HG03520 (cell line): ENCODE data around the gene ATG13.
"Not testable (repeated sequence)": the region's sequence is repeated elsewhere in the genome, so short reads cannot be mapped to it uniquely, and the experiment has no call there.

Source experiments
- ATAC-seq: cut with Tn5 transposase; IDR thresholded peaks from one replicate; pipeline ENCODE4 v1.9.1; 2021; ENCODE audit warnings: mild to moderate bottlenecking, moderate library complexity; ENCODE audit not compliant: unreplicated experiment

ATG13 gene

DNA sequence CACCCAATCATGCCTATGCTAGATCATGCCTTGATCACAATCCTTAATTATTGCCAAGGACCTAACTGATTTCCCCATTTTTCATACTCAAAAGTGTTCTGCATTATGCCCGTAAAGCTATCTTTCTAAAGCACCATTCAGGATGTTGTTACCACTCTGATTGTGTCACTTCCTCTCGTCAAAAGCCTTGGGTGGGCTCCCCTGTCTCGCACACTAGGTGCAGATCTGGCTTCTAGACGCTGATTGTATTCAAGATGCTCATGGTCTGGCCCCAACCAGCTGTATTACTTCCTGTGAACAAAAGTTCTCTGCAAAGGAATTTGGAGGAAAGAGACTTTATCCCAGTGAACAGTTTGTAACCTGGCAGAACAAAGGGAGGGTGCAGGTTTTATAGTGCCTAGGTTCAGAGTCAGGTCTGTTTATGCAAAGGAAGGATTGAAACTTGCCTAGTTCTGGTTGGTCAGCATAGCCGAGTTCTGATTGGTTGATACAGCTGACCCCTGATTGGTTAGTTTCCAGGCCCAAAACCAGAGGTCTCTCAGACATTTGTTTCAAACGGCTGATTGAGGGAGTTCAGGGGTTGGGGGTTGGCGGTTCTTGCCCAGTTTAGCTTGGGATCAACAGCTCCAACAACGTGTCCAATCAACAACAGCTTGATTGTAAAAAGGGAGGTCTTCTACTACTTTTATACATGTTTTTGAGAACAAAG is 25.4 kb downstream of the ATG13 start:
- no peak for ATAC-seq

- ATAC-seq = no peak
Observed at GRCh38 chr11:46643531-46643930, 26.2 kb downstream of the ATG13 start.

- no peak for ATAC-seq
Observed at GRCh38 chr11:46643986-46644385, 26.6 kb downstream of the ATG13 start.

DNA sequence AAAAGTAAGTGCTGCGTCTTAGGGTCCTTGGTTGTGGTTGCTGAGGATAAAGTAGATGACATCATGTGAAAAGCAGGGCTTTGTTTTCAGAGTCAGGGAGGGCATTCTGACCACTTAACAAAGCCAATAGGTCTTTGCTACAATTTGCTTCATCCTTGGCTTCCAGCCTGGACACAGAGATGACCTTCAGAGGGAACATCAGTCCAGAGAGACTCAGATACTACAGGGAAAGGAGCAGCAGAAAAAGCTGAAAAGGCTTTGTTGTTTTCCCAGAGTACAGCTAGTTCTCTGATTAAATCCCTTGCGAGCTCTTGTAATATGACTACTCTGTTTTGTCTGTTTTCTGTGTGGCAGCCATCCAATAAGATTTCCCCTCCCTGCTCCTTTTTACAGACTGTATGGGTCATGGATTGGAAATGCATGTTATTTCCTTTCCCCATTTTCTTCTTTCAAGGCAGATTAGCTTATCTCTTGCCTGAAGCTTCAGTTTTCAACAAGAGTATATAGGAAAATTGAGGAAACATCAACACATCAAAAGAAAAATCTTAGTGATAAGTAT is 31.9 kb downstream of the ATG13 start:
- no peak for ATAC-seq

DNA sequence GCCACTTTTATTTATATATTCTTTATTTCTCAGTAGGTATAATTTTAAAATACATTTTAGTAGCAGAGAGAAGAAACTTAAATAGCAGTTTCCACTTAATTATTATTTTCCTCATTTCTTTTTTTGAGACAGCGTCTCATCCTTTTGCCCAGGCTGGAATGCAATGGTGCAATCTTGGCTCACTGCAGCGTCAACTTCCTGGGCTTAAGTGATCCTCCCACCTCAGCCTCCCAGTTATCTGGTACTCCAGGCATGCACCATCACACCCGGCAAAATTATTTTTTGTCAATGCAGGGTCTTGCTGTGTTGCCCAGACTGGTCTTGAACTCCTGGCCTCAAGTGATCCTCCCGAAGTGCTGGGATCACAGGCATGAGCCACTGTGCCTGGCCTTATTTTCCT is 38.3 kb downstream of the ATG13 start:
- ATAC-seq = no peak

DNA sequence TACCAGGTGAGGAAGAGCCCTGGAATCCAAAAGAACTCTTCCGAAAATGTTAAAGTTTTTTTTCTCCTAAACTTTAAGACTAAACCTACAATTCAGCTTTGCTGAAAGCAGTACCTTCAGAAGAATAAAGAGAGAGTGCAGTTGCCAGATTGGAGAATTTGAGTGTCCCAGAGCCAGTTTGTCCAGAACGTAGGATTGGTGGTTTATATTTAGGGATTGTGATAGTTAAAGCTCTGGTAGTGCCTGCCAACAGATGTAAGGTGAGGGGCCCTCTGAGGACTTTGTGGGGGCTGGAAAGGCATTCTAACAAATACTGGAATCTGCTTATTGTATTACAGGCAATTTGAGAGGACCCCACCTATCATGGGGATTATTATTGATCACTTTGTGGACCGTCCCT is 39.8 kb downstream of the ATG13 start:
- no peak for ATAC-seq

DNA sequence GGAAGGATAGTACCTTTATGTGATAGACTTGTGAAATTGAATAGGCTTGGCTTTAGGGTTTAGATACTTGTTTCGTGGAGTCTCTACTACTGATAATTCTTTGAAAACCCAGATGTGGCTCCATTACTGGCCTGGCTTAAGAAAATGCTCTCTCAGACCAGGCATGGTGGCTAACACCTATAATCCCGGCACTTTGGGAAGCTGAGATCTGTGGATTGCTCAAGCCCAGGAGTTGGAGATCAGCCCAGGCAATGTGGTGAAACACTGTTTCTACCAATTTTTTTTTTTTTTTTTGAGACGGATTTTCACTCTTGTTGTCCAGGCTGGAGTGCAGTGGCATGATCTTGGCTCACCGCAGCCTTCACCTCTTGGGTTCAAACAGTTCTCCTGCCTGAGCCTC is 40.9 kb downstream of the ATG13 start:
- ATAC-seq = no peak

DNA sequence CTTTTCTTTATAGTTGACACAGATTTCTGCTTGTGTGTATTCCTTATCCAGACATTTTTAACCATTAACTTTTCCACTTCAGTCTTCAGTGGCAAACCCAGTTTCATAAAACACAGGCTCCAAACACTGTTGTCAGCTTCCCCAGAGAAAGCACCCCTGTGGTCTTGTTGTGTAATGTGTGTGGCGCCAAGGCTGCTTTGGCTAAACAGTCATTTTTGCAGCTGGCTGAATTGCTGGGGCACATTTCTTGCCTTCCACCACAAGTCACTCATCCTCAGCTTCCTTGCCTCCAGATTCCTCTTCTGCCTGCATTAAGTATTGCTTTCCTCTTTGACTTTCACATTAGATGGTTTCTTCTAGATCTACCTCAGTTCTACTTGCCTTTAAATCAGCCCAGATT is 42.6 kb downstream of the ATG13 start:
- ATAC-seq = no peak

GRCh38 chr11:46661836-46662235 is 44.5 kb downstream of the ATG13 start:
- ATAC-seq = no peak

DNA sequence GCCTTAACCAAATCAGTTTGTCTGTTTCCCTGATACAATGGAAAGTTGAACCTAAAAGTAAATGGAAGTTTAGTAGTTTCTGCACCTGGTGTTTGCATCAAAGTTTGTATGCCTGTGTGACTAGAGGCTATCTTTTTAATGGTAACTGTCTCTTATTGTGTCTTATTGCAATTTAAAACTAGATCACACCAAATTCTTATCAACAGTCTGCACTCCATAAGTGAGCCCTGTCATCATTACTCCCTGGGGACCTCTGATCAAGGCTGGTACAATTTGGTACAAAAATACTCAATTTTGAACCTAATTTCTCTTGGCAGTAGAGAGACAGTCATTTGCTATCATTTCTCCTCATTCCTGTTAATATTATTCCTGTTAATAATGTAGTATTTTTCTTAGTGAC is 45.0 kb downstream of the ATG13 start:
- ATAC-seq = no peak

DNA sequence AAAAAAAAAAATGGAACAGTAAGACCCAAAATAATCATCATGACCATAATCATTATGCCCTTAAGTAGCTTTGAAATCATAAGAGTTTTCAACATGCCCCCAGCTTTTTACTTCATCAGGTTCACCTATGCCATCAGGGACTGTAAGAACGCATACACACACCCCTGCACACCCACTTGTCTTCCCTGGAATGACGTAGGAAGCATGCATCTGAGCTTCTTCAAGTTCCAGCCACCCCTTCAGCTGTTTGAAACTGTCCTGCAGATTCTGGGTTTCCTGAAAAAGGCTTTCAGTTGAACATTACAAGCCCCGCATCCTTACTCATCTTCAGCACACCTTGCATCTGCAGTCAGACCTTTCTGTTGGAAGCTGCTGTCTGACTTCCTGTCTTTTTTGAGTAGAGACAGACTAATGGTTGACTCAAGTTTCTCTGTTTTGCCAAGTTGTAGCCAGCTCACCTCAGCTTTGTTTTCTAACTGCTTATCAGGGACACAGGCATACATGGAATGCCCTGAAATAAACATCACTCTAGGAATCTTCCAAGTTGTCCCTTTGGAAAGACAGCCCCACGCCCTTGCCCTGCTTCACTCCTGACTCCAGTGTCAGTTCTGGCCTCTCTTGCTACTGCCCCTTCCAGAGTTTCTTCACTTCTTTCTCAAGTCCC is 46.1 kb downstream of the ATG13 start:
- no peak for ATAC-seq

GRCh38 chr11:46664612-46665011 is 47.3 kb downstream of the ATG13 start:
- ATAC-seq = no peak

GRCh38 chr11:46665356-46665755 is 48.0 kb downstream of the ATG13 start:
- no peak for ATAC-seq

- ATAC-seq = no peak
Observed at GRCh38 chr11:46666516-46666915, 49.2 kb downstream of the ATG13 start.

DNA sequence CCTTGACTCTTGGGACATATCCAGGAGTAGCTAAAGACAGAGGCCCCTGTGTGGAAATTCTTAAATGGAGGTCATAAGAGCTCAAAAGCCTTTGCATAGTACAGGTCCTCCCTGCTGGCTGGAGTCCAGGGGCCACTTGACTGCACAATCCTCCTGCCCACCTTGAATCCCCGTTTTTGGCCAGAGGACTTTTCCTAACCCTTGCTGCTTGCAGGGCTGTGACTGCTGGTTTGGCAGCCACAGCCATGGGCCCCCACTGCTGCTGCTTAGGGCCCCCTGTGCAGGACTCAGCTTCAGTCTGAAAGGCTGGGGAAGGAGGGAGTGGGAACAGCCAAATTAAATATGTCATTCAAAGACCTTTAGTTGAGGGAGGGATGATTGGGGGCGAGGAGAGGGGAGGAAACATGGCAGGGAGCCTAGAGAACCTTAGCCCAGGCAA is 49.7 kb downstream of the ATG13 start:
- ATAC-seq = no peak

DNA sequence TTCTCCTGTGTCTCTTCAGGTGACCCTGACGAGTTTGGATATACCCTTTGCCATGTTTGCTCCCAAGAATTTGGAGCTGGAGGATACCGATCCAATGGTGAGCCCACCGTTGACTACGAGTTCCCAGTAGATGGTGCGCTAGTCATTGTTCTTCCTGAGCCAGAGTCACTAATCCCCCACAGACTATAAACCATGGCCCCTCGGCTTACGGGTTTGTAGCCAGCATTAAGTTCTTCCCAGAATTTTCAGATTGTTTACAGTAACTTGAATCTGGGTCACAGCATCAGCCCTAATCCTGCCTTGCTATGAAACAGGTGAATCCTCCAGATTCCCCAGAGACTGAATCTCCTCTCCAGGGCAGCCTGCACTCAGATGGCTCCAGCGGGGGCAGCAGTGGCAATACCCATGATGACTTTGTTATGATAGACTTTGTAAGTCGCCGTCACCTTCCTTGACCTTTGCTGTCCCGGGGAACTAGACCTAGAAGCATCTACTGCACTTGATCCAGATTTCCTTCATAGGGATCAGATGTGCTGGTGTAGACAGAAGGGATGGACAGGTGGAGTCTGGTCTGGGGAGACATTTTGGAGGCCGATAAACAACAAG is 51.2 kb downstream of the ATG13 start:
- ATAC-seq = no peak

DNA sequence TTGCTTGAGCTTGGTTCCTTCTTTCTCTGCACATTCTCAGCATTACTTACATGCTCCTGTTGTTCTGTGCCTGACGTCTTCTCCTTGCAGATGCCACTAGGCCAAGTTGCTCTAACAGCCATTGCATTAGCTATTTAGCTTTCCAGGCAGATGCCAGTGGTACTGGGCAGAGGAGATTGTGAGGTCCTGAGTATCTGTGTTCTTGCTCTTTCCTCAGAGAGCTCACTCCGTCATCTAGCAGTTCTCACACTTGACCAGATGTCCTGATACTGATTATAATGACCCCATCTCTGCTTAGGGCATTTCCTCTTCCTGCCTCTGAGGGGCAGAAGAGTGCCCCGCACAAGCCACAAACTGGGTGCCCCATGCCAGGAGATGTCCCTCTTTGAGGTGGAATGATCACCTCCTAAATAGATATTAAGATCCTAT is 52.4 kb downstream of the ATG13 start:
- no peak for ATAC-seq

DNA sequence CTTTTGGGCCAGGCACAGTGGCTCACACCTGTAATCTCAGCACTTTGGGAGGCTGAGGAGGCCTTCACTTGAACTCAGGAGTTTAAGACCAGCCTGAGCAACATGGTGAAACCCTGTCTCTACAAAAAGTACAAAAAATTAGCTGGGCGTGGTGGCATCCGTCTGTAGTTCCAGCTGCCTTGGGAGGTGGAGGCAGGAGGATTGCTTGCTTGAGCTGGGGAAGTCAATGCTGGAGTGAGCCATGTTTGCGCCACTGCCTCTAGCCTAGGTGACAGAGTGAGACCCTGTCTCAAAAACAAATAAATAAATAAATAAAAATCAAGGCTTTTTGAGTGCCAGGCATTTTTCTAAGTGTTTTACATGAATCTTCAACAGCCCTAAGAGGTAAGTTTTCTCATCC is 53.2 kb downstream of the ATG13 start:
- ATAC-seq = not testable (repeated sequence)

DNA sequence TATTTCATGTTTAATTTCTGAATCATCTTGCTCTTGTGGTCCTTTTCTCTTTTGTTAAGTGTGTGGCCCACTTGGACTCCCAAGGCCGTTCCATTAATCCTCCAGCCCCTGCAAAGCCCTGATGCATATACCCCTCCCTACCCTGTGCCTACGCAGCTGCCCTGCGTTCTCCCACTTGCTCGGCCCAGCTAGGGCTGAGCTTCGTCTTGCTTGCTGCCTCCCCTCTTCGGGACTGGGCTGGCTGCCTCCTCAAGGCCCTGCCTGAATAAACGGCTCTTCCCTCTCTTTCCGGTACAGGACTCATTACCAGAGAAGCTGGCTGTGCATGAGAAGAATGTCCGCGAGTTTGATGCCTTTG is 54.6 kb downstream of the ATG13 start:
- no peak for ATAC-seq

DNA sequence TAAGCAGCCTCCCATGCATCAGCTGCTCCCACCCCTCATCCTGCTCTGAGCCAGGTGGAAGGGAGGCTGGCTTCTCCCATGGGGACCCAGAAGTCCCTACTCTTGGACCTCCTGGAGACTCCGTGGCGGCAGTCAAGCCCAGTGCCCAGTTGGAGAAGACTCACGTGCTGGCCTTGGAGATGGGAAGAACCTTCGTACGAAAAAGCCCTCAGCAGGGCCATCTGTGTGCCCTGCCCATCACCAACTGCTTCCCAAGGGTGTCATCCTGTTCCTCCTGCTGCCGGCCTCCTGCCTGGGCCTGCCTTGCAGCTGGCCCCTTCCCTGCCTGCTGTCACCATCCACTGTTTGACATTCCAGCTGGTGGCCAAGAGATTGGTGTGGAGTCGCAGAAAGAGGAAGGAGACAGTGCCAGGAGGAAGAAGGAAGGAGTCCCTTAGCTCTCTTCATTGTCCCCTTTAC is 55.1 kb downstream of the ATG13 start:
- ATAC-seq = no peak

- ATAC-seq = no peak
Observed at GRCh38 chr11:46673713-46674462, 56.5 kb downstream of the ATG13 start.
